Mucosa of descending colon (tissue), 3 donors: ENCODE measurements around the gene MTR. TPM values are rescaled to one million over a fixed set of nuclear protein-coding genes. Genes with fewer than 3 reads are reported as not detected.

Experiments
- ATAC-seq: fragments of 200-7000 bp; cut with Tn5 transposase; one replicate; pipeline ENCODE4 v1.9.1; 2020; ENCODE audit warnings: mild to moderate bottlenecking, moderate library complexity
- DNase-seq, 3 donors: peaks; one replicate each; pipeline ENCODE4 v3.0.0-alpha.2; 2020
- H3K36me3 ChIP-seq: fragments of 200-600 bp; one replicate; pipeline ENCODE4 v1.8.0; 2021; ENCODE audit warnings: low read depth, mild to moderate bottlenecking
- H3K4me1 ChIP-seq: fragments of 200-600 bp; one replicate; pipeline ENCODE4 v1.8.0; 2021; ENCODE audit warnings: low read depth, mild to moderate bottlenecking
- H3K4me3 ChIP-seq: fragments of 200-600 bp; one replicate; pipeline ENCODE4 v1.8.0; 2021; ENCODE audit warnings: mild to moderate bottlenecking
- H3K9me3 ChIP-seq: fragments of 200-600 bp; one replicate; pipeline ENCODE4 v1.8.0; 2021; ENCODE audit warnings: mild to moderate bottlenecking
- intact Hi-C, 2 donors: fragments of 100-400 bp; cut with DNase I in 1 of 2; cut with micrococcal nuclease in 1 of 2; formaldehyde crosslinking; loops; one replicate each; pipeline versions ENCODE4 v1.11.0 to v1.11.1; 2022; cut with DNase I, micrococcal nuclease
- long read RNA-seq, 2 donors: library from polyadenylated mRNA; unstranded; transcript quantifications; one replicate each; pipeline ENCODE4 v2.0.0, GENCODE V29; 2019 to 2021
- total RNA-seq, 3 donors: library from RNA; stranded (reverse); fragmentation: NEBNext Ultra II Directional in 2 of 3; extraction: Animal tissue kit (Norgen Biotek cat#: 25700) in 2 of 3; gene quantifications; one replicate each; pipeline versions ENCODE4 v1.2.1 to v1.2.4, GENCODE V29; 2021 to 2023
- TF ChIP-seq, protein P1 (sequence below): fragments of 200-600 bp; IDR thresholded peaks from one replicate; pipeline ENCODE4 v1.8.0; 2022; ENCODE audit warnings: antibody characterized with exemption, mild to moderate bottlenecking
- donor health status: DM: no; HTN: no; CAD: no; lungs with moderate emphysema.
- donor health status: DM: no; HTN: no; CAD: no.
- donor health status: DM: no; HTN: yes; CAD: no.

MTR gene
- 10 to 100 TPM; 21.7 to 41.1 (median 23.5) TPM for total RNA-seq
- long read RNA-seq, donor 1, partial matches to known transcripts: 4 of 6 reads
- long read RNA-seq, donor 1, other reads (novel, unspliced or antisense): 2 of 6 reads
- long read RNA-seq, donor 2, partial matches to known transcripts: 0 of 1 reads
- long read RNA-seq, donor 2, other reads (novel, unspliced or antisense): 1 of 1 reads

DNA sequence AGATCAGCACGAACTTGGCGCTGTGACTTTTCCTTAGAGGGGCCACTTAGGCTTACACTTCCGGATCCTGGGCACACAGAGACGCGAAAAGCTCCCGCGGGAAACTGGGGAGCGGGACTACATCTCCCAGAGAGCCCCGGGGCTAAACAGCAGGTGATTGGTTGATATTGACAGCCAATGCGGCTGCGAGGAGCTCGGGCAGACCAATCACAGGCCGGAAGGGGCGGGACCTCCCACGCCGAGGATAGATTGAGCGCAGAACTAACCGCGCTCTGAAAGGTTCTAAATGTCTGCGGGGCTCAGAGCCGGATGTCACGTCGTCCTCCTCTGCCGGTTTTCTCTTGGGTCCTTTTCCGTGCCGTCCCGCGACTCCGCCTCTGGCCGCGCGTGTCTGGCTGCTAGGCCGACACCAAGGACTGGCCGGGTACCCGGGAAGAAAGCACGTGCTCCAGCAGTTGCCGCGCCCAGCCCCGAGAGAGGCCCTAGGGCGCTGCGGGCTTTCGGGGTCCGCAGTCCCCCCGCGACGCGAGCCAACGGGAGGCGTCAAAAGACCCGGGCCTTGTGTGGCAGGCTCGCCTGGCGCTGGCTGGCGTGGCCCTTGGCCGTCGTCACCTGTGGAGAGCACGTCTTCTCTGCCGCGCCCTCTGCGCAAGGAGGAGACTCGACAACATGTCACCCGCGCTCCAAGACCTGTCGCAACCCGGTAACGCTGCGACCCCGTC is at the start of gene MTR:
TSS of gene MTR (plus strand) at position 258 of the 722 bp plus-strand sequence. CDS start at position 670, 412 bp downstream.
- Histone ChIP-seq H3K36me3 (peaks cover 5% of the 10 kb centered on the region), H3K4me3 (peak within 1 kb of the TSS; percentile 69), H3K4me1 (peaks cover 2% of the 10 kb centered on the region), H3K9me3 (no peaks in the 10 kb centered on the region)
- DNase-seq (peak; percentile 97 to 99 (median 98)), ATAC-seq (peak; percentile 99)
- TF ChIP-seq, protein P1, sequence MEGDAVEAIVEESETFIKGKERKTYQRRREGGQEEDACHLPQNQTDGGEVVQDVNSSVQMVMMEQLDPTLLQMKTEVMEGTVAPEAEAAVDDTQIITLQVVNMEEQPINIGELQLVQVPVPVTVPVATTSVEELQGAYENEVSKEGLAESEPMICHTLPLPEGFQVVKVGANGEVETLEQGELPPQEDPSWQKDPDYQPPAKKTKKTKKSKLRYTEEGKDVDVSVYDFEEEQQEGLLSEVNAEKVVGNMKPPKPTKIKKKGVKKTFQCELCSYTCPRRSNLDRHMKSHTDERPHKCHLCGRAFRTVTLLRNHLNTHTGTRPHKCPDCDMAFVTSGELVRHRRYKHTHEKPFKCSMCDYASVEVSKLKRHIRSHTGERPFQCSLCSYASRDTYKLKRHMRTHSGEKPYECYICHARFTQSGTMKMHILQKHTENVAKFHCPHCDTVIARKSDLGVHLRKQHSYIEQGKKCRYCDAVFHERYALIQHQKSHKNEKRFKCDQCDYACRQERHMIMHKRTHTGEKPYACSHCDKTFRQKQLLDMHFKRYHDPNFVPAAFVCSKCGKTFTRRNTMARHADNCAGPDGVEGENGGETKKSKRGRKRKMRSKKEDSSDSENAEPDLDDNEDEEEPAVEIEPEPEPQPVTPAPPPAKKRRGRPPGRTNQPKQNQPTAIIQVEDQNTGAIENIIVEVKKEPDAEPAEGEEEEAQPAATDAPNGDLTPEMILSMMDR: no peak
- intact Hi-C loops: no loop called here

DNA sequence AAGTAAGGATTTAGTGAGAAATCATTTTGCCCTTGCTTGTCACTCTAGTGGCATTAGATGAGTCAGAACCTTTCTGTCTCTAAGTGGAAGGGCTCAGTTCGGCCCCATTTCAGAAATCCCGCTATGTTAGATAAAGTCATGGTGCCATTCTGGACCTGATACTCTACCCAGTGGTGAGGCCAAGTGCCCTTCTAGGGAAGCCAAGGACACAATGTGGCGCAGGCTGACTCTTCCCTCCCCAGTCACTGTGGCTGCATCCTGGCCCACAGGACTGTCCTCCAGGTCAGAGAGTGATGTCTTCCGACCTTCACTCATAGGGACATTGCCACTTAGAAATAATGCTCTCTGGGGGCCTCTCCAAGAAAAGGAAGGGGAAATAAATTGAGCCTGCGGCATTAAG is 48.3 kb upstream of the MTR start:
- Histone ChIP-seq H3K9me3 (no peaks in the 10 kb centered on the region), H3K36me3 (no peaks in the 10 kb centered on the region), H3K4me3 (no peak overlapping the region), H3K4me1 (no peaks in the 10 kb centered on the region)
- intact Hi-C loops: no loop called here
- TF ChIP-seq, protein P1: no peak
- DNase-seq (no peak), ATAC-seq (no peak)

DNA sequence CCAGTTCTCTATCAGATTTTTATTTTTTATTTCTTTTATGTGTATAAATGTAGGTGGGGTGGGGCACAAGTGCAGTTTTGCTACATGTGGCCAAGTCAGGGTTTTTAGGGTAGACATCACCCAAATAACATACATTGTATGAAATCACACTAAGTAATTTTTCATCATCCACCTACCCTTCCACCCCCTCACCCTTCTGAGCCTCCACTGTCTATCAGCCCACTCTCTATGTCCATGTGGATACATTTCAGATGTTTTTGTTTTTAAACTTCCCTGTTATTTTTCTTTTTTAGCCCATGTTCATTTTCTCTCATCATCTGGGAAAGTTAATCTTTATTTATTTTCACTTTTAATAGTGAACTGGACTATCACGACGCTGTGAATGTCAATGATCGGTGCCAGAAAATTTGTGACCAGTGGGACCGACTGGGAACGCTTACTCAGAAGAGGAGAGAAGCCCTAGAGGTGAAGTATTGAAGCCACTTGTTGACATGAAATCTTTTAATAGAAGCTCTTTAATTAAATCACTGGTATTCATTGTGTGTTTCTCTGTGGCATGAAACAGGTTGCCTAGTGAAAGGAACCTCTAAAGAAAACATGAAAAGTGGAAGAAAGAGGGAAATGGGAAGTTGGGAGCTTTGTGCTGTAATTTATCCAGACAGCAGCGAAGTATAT is 47.6 kb upstream of the MTR start:
- ATAC-seq (no peak), DNase-seq (no peak)
- Histone ChIP-seq H3K4me1 (no peaks in the 10 kb centered on the region), H3K36me3 (no peaks in the 10 kb centered on the region), H3K9me3 (no peaks in the 10 kb centered on the region), H3K4me3 (no peak overlapping the region)
- TF ChIP-seq, protein P1: no peak
- intact Hi-C loops: no loop called here

DNA sequence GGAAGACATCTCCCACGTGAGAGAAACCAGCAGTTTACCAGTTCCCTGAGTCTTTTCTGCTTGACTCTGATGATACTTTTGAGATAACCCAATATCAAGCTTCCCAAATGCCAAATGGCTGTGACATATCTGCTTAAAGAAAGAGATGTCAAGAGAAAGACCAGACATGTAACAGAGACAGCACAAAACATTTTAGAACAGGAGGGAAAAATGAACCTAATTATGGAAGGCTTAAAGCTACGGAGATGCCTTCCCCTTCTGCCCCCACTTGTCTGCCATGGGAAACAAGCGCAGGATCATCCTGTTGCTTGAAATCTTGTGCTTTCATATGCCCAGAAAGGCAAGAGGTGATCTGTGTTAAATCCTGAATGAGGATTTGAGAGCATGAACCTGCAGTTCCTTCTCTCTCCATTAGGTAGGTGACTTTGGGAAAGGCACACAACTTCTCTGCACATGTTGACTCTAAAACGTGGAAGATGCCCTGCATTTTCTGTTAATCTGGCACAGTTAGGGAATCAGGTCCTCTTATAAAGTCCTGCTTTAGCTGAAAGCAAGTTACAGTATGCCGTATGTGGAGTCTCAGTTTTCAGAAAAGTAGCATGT is 46.7 kb upstream of the MTR start:
- H3K36me3 ChIP-seq: no peaks in the 10 kb centered on the region
- H3K9me3 ChIP-seq: no peaks in the 10 kb centered on the region
- H3K4me3 ChIP-seq: no peak overlapping the region
- intact Hi-C loops: no loop called here
- ATAC-seq: no peak
- TF ChIP-seq, protein P1: no peak
- no peaks in the 10 kb centered on the region for H3K4me1 ChIP-seq
- DNase-seq: no peak

DNA sequence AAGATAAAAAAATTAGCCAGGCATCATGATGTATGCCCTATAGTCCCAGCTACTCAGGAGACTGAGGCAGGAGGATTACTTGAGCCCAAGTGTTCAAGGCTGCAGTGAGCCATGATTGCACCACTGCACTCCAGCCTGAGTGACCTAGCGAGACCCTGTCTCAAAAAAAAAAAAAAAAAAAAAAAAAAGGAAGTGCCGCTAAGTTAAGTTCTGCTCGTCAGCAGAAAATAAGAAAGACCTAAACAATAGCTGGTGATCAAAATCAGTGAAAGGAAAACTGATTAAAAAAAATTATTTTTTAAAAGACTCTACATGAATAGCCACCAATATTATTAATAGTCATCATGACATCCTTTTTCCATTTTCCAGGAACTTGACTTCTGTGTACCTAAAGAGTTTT is 44.2 kb upstream of the MTR start:
- ATAC-seq: no peak
- TF ChIP-seq, protein P1: no peak
- Histone ChIP-seq H3K9me3 (no peaks in the 10 kb centered on the region), H3K4me3 (no peak overlapping the region), H3K36me3 (no peaks in the 10 kb centered on the region), H3K4me1 (no peaks in the 10 kb centered on the region)
- no peak for DNase-seq
- intact Hi-C loops: no loop called here
